GM12878 (cell line): Measurements from ENCODE around the gene ADCYAP1R1. TPM values are rescaled to one million over a fixed set of nuclear protein-coding genes. Genes with fewer than 3 reads are reported as not detected.

Experiments
- ATAC-seq: fragments of 200-7000 bp; cut with Tn5 transposase; 3 replicates; pipeline ENCODE4 v1.9.1; 2020; ENCODE audit warnings: mild to moderate bottlenecking, moderate library complexity
- BruUV-seq: library from RNA; stranded (reverse); fragments of 400-500 nt; replicated peaks from 2 replicates; lab custom pipeline; 2021; lab: Mats Ljungman, UMichigan
- CTCF ChIA-PET: fragments of 300-600 bp; sonication (Branson Sonifier 250); formaldehyde crosslinking; extraction: SDS; loops from one replicate; lab custom pipeline; 2021; ENCODE audit warnings: inconsistent platforms; lab: Yijun Ruan, JAX
- POLR2A ChIA-PET: fragments of 350-600 bp; formaldehyde crosslinking; extraction: SDS; loops from one replicate; lab custom pipeline; 2021; ENCODE audit warnings: inconsistent platforms; lab: Charles Lee
- RAD21 ChIA-PET: fragments of 300-600 bp; sonication (Branson Sonifier 250); formaldehyde crosslinking; loops from one replicate; lab custom pipeline; 2023; ENCODE audit warnings: antibody characterized with exemption; ENCODE audit not compliant: unreplicated experiment; lab: Charles Lee
- SMC1A ChIA-PET: fragments of 300-600 bp; sonication (Branson Sonifier 250); formaldehyde crosslinking; loops from one replicate; lab custom pipeline; 2023; ENCODE audit not compliant: unreplicated experiment, uncharacterized antibody; lab: Charles Lee
- DNase-seq: peaks from one replicate; pipeline ENCODE4 v3.0.0-alpha.2; 2011; ENCODE audit warnings: low read depth, low spot score
- FAIRE-seq: peaks from 3 replicates; lab custom pipeline; 2011; peaks lifted over from hg19 to GRCh38; lab: Jason Lieb, UNC
- H2AFZ ChIP-seq: 2 replicates; pipeline ENCODE4 v1.6.0; 2011; ENCODE audit warnings: low read depth, low read length, control low read depth; ENCODE audit not compliant: control insufficient read depth
- H3K27ac ChIP-seq: 2 replicates; pipeline ENCODE4 v1.5.1; 2011; ENCODE audit warnings: control low read depth; ENCODE audit not compliant: control insufficient read depth, insufficient read depth
- H3K27me3 ChIP-seq, 2 experiments: replicated peaks in 1 of 2; 2 replicates each; pipeline versions ENCODE4 v1.6.0 to v1.6.1; 2011; ENCODE audit warnings: low read length in 1 of 2; ENCODE audit not compliant: control insufficient read depth in 2 of 2, insufficient read depth in 2 of 2
- H3K36me3 ChIP-seq, 2 experiments: 2 replicates each; pipeline ENCODE4 v1.5.1; 2011; ENCODE audit warnings: low read length in 1 of 2; ENCODE audit not compliant: control insufficient read depth in 2 of 2, insufficient read depth in 2 of 2
- H3K4me1 ChIP-seq: 2 replicates; pipeline ENCODE4 v1.6.1; 2011; ENCODE audit warnings: mild to moderate bottlenecking, low read length, moderate library complexity, mixed read lengths; ENCODE audit not compliant: control insufficient read depth, insufficient read depth
- H3K4me2 ChIP-seq: 2 replicates; pipeline ENCODE4 v1.6.0; 2011; ENCODE audit warnings: control low read depth; ENCODE audit not compliant: control insufficient read depth, insufficient read depth
- H3K4me3 ChIP-seq: fragments of 200-600 bp; sonication (generic); 2 replicates; pipeline ENCODE4 v1.5.1; 2016
- H3K79me2 ChIP-seq: 2 replicates; pipeline ENCODE4 v1.6.0; 2011; ENCODE audit warnings: low read length; ENCODE audit not compliant: control insufficient read depth, insufficient read depth
- H3K9ac ChIP-seq: 2 replicates; pipeline ENCODE4 v1.8.0; 2011; ENCODE audit warnings: low read length, control low read depth, mixed read lengths; ENCODE audit not compliant: control insufficient read depth, insufficient read depth
- H3K9me3 ChIP-seq: replicated peaks from 3 replicates; pipeline ENCODE4 v1.5.1; 2011; ENCODE audit warnings: mild to moderate bottlenecking, low read length; ENCODE audit not compliant: control insufficient read depth, insufficient read depth
- H4K20me1 ChIP-seq: 2 replicates; pipeline ENCODE4 v1.6.0; 2011; ENCODE audit not compliant: control insufficient read depth, insufficient read depth
- CTCF ChIP-seq, 3 experiments: IDR thresholded peaks in 2 of 3; conservative IDR thresholded peaks in 1 of 3; 2 replicates each; pipeline ENCODE4 v1.5.1; 2011; ENCODE audit warnings: low read depth in 3 of 3, low read length in 3 of 3, mild to moderate bottlenecking in 3 of 3, control low read depth in 2 of 3, moderate library complexity in 2 of 3, inconsistent platforms in 1 of 3, mixed read lengths in 1 of 3; ENCODE audit not compliant: control insufficient read depth in 2 of 3, insufficient read depth in 1 of 3; ENCODE audit errors: extremely low read depth in 1 of 3
- POLR2A ChIP-seq: IDR thresholded peaks from 2 replicates; pipeline ENCODE4 v1.6.1; 2011; ENCODE audit warnings: low read depth, mild to moderate bottlenecking, low read length
- WGBS: methylation state at CpG from one replicate; pipeline ENCODE4 v1.1.6; 2016; ENCODE audit warnings: low lambda C conversion rate; ENCODE audit not compliant: insufficient replicate concordance, insufficient coverage; ENCODE audit errors: missing lambda C conversion rate; 5-methylcytosine and 5-hydroxymethylcytosine counted together
- in situ Hi-C: fragments of 300-500 bp; cut with MboI; formaldehyde crosslinking; loops from 9 replicates; pipeline ENCODE4 v1.14.3; 2018; ENCODE audit warnings: mixed read lengths
- intact Hi-C: fragments of 100-400 bp; cut with micrococcal nuclease; formaldehyde crosslinking; loops from one replicate; pipeline ENCODE4 v1.14.2; 2022; ENCODE audit not compliant: unreplicated experiment
- polyA plus RNA-seq, 11 experiments: library from polyadenylated mRNA; depleted of rRNA in 4 of 11; unstranded in 6 of 11; stranded (reverse) in 5 of 11; fragments of >200 nt; fragmentation: Nextera tagmentation in 4 of 11; fragmentation: Illumina TruSeq in 1 of 11; extraction: Ambion mirVana in 4 of 11; extraction: Trizol in 1 of 11; gene quantifications; 1 replicate in 1 of 11; 2 replicates in 10 of 11; pipeline versions ENCODE4 v1.2.1 to v1.2.3, GENCODE V29; 2011 to 2016; ENCODE audit warnings: inconsistent platforms in 2 of 11, missing spikeins in 2 of 11, low read depth in 1 of 11
- total RNA-seq, 4 experiments: library from RNA; depleted of rRNA in 3 of 4; stranded (reverse); fragments of >200 nt in 3 of 4; fragmentation: Illumina TruSeq in 1 of 4; extraction: Trizol in 1 of 4; gene quantifications; 2 replicates each; pipeline versions ENCODE4 v1.2.1 to v1.2.3, GENCODE V29; 2013 to 2021

ADCYAP1R1 gene
- total and polyA plus RNA-seq, 10 of the 15 experiments (the other 5 are each of a cell fraction or from before 2014, with no cell fraction given): not detected

- TF ChIP-seq CTCF (IDR thresholded peaks at IDR 0.05 in 2 of 3, conservative IDR thresholded peaks at IDR 0.05 in 1 of 3; ENCODE audit: control insufficient read depth in 2 of 3, extremely low read depth in 1 of 3, insufficient read depth in 1 of 3, low read depth in 3 of 3, low read length in 3 of 3): peak; percentile 72 to 86 (median 79)
Measured at GRCh38 chr7:31122649-31123058, 70.5 kb downstream of the ADCYAP1R1 start (continued).

DNA sequence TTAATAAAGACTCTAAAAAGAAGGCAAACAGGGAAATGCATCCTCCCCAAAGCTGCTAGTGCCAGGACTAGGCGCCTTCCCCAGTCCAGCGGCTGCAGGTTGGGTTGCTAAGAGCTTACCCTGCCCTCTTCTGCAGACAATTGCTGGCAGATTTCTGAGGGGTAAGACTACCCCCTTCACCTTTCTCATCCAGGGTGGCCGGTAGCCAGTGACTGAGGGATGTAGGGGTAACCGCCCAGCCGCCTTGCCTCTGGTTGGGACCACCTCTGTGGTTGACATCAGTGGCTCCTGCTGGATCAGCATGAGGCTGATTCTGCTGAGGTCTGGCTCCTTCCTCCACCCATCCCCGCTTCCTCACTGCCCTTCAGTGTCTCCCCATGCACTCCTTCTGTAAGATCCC lies 71.2 kb downstream of the ADCYAP1R1 start:
- no peaks in the 10 kb centered on the region for H3K36me3 ChIP-seq
- no peak overlapping the region for H3K9ac ChIP-seq
- H3K79me2 ChIP-seq: no peaks in the 10 kb centered on the region
- FAIRE-seq: no peak
- no peak overlapping the region for H2AFZ ChIP-seq
- no peak overlapping the region for H3K4me2 ChIP-seq
- no TSS peak for BruUV-seq
- H4K20me1 ChIP-seq: no peaks in the 10 kb centered on the region
- WGBS: 56% methylated on average over 6 of the region's 6 CpGs
- ChIA-PET CTCF (interaction anchor here (0.6 to 10.0 kb wide), 35 partner anchors 8 to 1064 kb away, joined by 3 to 398 read pairs (median 4); no protein-coding TSS in a partner anchor), POLR2A (interaction anchor here (1.0 kb wide), 1 partner anchor 140 kb away, joined by 3 read pairs; no protein-coding TSS in a partner anchor), RAD21 (interaction anchor here (0.7 to 7.7 kb wide), 13 partner anchors 8 to 327 kb away, joined by 3 to 176 read pairs (median 6); no protein-coding TSS in a partner anchor), SMC1A (interaction anchor here (0.7 to 6.9 kb wide), 14 partner anchors 10 to 327 kb away, joined by 3 to 146 read pairs (median 5); no protein-coding TSS in a partner anchor)
- H3K9me3 ChIP-seq: no peaks in the 10 kb centered on the region
- no peaks in the 10 kb centered on the region; a peak in 2 of 4 replicates for H3K27me3 ChIP-seq
- H3K27ac ChIP-seq: no peak overlapping the region
- H3K4me1 ChIP-seq: no peaks in the 10 kb centered on the region
- intact Hi-C loops: loop anchor here (5.0 kb wide), 1 partner anchor 186 kb away; no protein-coding TSS in a partner anchor
- in situ Hi-C loops: loop anchor here (5.0 kb wide), 2 partner anchors 141 to 321 kb away; no protein-coding TSS in a partner anchor
- no peak for DNase-seq
- H3K4me3 ChIP-seq: no peak overlapping the region
- no peak for TF ChIP-seq POLR2A
- ATAC-seq: no peak
